ENCODE data around the gene TMPRSS9.
A peak's percentile ranks its signal among the peaks of the same experiment; 100 is the strongest.

TMPRSS9 gene

GRCh38 chr19:2423915-2424685, 64.0 kb downstream of the TMPRSS9 start:
- no peak for DNase-seq

GRCh38 chr19:2424686-2425621, 64.9 kb downstream of the TMPRSS9 start:
- no peak for DNase-seq

- DNase-seq: no peak
Observed at GRCh38 chr19:2425622-2426581, 65.8 kb downstream of the TMPRSS9 start.

GRCh38 chr19:2426611-2427428, 66.8 kb downstream of the TMPRSS9 start:
- peak; percentile 21 for DNase-seq

GRCh38 chr19:2427429-2428320, 67.6 kb downstream of the TMPRSS9 start, which contains the start of gene TIMM13:
TIMM13 (minus strand) TSS chr19:2427586; CDS start chr19:2427533, 53 bp downstream.
- DNase-seq: peak; percentile 96

DNA sequence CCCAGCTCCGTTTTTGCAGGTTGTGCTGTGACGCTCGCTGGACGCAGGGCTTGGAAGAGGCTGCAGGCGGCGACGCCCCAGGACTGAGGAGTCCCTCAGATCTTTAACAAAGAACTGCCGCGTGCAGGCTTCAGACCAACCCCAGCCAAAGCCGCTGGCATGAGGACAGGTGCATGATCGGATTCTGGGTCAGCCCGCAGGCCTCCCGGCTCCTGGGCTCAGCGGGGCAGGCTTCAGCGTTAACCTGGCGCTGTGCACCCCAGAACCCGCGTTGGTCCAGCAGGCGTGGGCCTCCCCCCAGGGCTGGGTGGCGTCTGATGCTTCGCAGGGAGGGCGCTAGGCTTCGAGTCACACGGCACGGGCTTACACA, 68.2 kb downstream of the TMPRSS9 start:
- no peak for DNase-seq

- DNase-seq: no peak
Observed at GRCh38 chr19:2428756-2429711, 69.0 kb downstream of the TMPRSS9 start.

- no peak for DNase-seq
Observed at GRCh38 chr19:2429917-2430535, 70.0 kb downstream of the TMPRSS9 start.

DNA sequence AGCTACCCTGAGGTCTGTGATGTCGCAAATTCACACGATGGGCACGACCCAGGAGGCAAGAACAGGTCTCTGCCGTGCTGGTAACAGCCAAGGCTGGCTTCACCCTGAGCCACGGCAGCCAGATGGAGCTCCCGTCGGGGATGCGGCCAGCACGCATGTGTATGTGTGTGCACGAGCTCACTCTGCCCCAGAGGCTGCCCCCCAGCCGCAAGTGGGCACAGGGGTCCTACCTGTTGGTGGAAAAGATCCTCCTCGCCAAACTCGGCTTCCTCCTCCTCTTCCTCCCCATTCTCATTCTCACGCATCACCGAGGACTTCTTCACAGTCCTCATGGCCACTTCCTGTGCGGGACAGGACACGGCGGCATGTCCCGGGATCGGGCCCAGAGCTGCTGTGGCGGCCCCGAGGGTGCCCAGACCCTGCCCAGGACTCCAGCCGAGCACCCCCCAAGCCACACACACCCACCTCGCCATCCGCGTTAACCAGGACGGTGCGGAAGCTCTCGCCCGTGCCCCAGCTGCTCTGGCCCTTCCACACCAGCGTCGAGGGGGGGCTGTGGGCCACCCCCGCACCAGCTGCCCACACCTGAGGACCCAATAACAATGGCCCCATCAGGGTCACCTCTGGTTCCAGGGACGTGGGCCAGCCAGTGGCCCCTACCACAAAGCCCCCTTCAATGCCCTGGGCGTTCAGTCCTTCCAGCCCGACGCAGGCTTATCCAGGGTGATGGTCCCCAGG, 71.4 kb downstream of the TMPRSS9 start:
- no peak for DNase-seq

DNA sequence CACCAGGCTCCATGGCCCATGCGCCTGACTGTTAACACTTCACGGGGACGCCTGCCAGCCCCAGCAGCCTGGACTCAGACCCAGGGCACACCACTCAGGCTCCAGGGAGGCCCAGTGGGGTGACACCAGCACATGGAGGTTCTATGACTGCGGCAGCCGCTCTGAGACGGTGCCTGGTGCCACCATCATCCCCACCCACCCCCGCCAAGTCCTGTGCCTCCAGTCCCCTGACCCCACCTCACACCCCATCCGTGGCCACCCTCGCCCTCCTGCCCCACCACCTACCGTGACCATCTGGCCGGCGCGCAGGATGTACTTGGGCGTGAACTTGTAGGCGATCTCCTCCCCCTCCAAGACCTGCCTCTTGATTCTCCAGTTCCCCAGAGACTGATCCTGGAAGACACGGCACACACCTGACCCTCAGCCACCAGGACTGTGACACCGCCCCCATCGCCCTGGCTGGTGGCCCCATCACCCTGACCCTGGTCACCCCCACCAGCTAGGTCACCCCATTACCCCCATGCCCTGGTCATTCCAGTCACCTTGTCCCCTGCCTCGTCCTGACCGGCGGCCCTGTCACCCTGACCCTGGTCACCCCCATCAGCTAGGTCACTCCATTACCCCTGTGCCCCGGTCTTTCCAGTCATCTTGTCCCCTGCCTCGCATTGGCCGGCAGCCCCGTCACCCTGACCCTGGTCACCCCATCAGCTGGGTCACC, 72.2 kb downstream of the TMPRSS9 start:
- no peak for DNase-seq

DNA sequence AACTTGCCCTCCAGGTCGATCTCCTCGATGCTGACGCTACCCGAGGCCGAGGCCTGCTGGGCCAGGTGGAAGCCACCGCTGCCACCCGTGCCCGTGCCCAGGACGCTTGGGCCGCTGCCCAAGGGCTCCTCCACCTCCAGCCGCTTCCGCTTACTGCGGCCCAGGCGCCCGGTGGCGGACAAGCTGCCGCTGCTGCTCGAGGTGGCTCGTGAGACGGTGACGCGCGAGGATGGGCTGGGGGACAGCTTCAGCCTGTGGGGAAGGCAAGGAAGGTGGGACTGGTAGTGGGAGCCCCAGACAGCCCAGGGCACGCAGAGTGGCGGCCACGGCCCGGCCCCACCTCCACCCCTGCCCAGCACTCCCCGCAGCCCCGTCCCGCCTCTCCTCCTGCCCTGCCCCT, 73.8 kb downstream of the TMPRSS9 start:
- DNase-seq: no peak

- DNase-seq: no peak
Observed at GRCh38 chr19:2434267-2434666, 74.2 kb downstream of the TMPRSS9 start.

DNA sequence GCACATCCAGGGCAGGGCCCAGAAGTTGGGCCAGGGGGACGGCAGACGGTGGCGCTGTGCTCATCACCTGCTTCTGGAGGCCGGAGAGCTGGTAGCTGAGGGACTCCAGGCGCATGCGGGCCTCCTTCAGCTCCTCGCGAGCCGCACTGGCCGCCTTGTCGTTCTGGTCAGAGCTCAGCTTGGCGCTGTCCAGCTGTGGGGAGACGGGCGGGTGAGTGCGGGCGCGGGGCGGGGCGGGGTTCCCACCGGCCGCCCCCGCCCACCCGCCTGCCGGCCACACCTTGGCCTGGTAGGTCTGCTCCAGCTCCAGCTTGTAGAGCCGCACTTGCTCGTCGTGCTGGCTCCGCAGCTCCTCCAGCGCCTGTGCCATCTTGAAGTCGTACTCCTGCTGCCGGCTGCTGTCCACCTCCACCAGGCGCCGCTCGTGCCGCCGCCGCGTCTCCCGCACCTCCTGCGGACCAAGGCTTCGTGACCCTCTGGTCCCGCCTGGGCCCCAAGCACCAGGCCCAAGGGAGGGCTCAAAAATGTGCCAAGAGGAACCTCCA, 74.7 kb downstream of the TMPRSS9 start:
- no peak for DNase-seq

DNA sequence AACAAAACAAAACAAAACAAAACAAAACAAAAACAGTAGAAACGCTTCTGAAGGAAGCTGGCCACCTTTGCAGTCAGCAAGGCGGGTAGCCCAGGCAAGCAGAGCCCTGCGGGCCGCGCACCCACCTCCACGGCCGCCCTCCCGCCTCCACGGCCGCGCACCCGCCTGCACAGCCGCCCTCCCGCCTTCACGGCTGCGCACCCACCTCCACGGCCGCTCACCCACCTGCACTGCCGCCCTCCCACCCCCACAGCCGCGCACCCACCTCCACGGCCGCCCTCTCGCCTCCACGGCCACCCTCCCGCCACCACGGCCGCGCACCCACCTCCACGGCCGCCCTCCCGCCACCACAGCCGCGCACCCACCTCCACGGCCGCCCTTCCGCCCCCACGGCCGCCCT, 76.3 kb downstream of the TMPRSS9 start:
- DNase-seq: no peak

GRCh38 chr19:2436926-2437325, 76.9 kb downstream of the TMPRSS9 start:
- no peak for DNase-seq

- DNase-seq: no peak
Observed at GRCh38 chr19:2438178-2438577, 78.1 kb downstream of the TMPRSS9 start.

GRCh38 chr19:2440515-2440914, 80.5 kb downstream of the TMPRSS9 start:
- DNase-seq: no peak
